Pericardium fibroblast (primary cell): Measurements from ENCODE around the gene GDPD1. TPM values are rescaled to one million over a fixed set of nuclear protein-coding genes. Genes with fewer than 3 reads are reported as not detected.

Experiments used
- total RNA-seq: library from RNA; depleted of rRNA; stranded (reverse); fragments of >200 nt; gene quantifications from 2 replicates; pipeline ENCODE4 v1.2.3, GENCODE V29; 2015

GDPD1 gene
- total RNA-seq, result 0.12 and 0.34 TPM in 2 replicates

GRCh38 chr17:59220328-59221158 is at the start of gene GDPD1:
Gene GDPD1 (plus strand): TSS chr17:59220511. CDS start chr17:59220610, 99 bp downstream.

Other genes starting within 250 kb of the GDPD1 start
- gene TRIM37, start 113.6 kb upstream of the GDPD1 start, total RNA-seq, result 15.4 and 26.5 TPM in 2 replicates
- 19.9 and 22.2 TPM in 2 replicates for gene SKA2, start 65.3 kb upstream of the GDPD1 start, total RNA-seq
- 2.0 and 41.4 TPM in 2 replicates for gene PRR11, start 64.8 kb upstream of the GDPD1 start, total RNA-seq
- 12.5 and 14.3 TPM in 2 replicates for gene SMG8, start 10.5 kb upstream of the GDPD1 start, total RNA-seq
- 5.8 and 20.9 TPM in 2 replicates for gene YPEL2, start 111.1 kb downstream of the GDPD1 start, total RNA-seq